ENCODE data around the gene FUCA2. TPM values are rescaled to one million over a fixed set of nuclear protein-coding genes. Genes with fewer than 3 reads are reported as not detected.

FUCA2 gene, protein sequence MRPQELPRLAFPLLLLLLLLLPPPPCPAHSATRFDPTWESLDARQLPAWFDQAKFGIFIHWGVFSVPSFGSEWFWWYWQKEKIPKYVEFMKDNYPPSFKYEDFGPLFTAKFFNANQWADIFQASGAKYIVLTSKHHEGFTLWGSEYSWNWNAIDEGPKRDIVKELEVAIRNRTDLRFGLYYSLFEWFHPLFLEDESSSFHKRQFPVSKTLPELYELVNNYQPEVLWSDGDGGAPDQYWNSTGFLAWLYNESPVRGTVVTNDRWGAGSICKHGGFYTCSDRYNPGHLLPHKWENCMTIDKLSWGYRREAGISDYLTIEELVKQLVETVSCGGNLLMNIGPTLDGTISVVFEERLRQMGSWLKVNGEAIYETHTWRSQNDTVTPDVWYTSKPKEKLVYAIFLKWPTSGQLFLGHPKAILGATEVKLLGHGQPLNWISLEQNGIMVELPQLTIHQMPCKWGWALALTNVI
- total RNA-seq = 16.9 TPM in 2 replicates

DNA sequence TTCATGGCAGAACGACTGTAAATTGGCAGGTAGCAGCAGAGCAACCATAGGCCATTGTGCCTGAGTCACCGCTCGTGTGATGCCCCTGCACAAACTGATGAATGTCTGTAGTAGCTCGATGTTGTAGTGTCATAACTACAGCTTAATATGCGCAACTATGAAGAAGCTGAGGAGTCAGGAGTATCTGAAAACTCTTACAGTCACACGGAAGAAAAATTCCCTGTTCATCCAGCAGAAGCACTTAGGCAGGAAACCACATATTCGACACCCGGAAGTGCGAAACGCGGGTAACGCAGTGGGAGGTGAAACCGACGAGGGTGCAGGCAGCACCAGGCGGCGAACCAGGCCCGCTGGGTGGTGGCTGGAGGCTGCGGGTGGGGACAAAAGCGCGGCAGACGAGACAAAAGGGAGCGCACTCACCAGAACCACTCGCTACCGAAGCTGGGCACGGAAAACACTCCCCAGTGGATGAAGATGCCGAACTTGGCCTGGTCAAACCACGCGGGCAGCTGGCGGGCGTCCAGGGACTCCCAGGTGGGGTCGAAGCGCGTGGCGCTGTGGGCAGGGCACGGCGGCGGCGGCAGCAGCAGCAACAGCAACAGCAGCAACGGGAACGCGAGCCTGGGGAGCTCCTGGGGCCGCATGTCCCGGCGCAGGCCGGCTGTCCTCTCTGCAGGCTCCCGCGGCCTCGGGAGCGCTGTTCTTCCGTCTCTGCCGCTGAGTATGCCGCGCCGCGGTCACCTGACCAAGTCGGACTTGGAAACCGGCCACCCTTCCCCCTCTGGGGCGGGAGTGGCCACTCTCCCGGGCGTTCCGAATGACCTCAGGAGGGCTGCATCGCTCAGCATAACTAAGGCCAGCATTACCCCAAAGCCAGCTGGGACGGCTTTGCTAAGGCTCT is at the start of gene FUCA2:
FUCA2 (minus strand) TSS at position 730 of the 901 bp plus-strand sequence; CDS start at position 644, 86 bp downstream.
- intact Hi-C loops (cut with micrococcal nuclease) = loop anchor here (1.0 to 2.0 kb wide), 2 partner anchors 18 to 61 kb away; partner anchors contain the start of genes ADAT2 and PEX3

DNA sequence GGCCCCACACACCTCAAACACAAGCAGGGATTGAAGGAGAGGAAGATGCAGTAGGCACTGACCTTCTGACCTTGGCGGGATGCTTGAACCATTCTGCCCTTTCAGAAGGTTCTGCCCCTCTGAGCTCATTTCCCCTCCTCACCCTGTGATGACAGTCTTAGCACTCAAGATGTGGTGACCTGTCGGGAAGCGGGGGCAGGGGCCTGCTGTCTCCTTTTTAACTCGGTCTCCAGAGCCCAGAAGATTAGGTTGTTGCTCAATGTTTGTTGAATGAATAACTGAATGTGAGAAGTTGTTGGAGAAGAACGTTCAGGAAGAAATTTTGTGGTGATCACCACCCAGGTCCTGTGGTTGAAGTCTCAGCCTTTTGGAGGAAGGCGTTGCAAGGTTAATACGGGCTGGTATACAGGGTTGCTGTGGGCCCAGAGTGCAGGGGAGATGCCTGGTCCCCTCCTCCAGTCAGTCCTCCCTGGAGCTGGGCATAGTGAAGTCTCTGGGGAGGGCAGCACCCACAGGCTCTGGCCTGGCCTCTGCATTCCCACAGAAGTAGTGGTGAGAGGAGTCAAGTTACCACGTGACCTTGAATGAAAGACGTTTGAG is 49.7 kb upstream of the FUCA2 start:
- intact Hi-C loops (cut with micrococcal nuclease) = no loop called here

DNA sequence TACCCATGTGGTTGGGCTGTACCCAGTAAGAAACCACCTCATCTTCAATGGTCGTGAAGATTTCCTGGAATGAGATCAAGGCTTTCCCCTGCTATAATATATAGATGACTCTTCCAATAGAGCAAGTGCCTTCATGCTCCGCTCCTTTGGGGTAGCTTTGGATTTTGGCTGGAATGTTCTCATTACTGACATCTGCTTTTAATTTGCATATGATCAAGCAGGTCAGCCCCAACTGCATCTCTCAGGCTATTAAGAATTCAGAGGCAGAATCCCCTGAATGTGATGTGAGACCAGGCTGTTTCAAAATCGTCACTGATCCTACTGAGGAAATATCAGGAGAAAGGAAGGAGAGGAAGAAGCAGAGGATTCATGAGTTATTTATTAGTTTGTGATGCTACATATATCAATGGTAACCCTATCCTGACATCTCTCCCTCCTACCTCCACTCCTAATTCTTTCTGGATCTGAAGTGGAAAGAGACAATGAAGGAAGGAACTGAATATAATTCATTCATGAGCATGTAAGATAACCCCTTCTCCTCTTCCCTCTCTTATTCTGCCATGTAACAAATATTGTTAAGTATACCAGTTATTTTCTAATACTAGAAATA is 47.6 kb upstream of the FUCA2 start:
- intact Hi-C loops (cut with micrococcal nuclease) = no loop called here

DNA sequence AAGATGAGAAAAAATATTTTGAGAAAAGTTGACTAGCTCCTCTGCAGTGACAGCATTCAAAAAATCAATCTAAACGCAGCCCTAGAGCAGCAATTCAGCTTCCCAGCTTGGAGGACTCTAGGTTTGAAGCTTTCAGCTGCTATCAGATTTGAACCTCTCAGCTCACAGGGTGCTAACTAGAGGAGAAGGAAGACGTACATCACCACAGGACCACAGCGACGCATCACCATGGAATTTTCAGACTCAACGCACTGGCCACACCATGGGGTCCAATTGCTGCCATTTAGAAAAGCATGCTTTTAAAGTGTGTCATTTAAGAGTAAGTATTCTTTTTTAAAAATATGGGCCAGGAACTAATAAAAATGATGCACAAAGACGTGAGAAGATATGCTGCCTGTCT is 45.0 kb upstream of the FUCA2 start:
- intact Hi-C loops (cut with micrococcal nuclease) = no loop called here

DNA sequence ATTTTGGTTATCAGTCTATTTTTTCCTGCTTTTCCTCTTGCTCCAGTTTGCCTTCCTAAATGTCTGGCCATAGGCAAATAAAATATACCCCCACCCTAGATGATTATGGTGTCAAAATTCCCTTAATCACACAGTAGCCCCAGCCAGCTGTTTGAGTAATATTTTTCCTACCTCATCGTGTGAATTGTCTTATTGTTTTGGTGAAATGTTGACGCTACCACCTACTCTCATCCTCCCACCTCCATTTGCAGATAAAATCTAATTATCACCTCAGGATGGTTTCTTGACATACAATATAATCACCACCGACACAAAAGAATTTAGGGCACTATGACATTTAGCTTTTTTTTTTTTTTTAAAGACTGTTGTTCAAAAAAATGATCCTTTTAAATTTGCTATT is 44.1 kb upstream of the FUCA2 start:
- intact Hi-C loops (cut with micrococcal nuclease) = loop anchor here (1.0 kb wide), 1 partner anchor 9 kb away; no protein-coding TSS in a partner anchor

DNA sequence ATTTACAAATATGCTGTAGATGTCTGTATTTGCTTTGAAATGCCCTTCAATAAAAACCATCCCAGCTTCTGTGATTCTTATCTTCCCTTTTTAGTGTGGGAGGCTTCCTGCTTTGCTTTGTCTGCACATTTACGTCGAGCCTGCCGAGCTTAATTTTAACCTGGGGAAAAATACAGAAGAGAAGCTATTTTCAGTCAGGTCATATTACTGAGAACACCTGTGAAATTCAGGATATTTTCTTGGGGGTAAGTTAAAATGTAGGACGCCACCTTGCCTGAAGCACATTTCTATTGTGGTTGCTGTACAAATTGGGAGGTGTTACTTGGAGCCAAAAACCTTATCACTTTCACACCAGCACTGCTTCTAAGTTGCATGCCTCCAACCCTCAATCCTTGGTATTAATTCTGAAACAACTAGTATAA is 43.6 kb upstream of the FUCA2 start:
- intact Hi-C loops (cut with micrococcal nuclease) = loop anchor here (1.0 kb wide), 1 partner anchor 9 kb away; no protein-coding TSS in a partner anchor

DNA sequence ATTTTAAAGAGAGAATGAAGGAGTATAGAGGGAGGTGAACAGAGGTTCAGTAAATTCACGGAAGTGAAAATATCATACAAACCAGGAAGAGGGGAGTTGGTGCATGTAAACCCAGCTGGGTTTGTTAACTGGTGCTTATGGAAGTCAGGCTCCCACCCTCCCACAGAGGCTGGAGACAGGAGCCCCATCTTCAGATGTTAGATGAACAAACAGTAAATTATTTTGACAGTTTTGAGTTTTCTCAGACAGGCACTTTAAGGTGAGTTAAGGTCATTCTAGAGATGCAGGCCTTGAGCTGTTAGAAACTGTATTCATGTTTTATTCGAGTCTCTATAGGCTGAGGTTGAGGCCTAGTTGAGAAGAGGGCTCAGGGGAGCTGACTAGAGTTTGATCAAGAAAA is 41.8 kb upstream of the FUCA2 start:
- intact Hi-C loops (cut with micrococcal nuclease) = no loop called here

DNA sequence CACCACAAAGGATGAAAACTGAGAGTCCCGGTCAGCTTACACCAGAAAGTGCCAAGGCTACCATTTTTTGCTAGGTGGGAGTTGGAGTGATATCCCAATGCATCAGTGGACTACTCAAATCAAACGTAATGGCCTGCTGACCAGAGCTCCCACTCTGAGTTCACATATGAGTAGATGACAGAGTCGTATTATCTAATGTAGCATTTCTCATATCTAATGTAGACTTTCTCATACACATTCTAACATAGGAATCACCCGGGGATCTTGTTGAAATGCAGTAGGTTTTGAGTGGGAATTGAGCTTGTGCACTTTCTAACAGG is 38.4 kb upstream of the FUCA2 start:
- intact Hi-C loops (cut with micrococcal nuclease) = loop anchor here (1.0 to 10.0 kb wide), 2 partner anchors 11 to 795 kb away; no protein-coding TSS in a partner anchor

DNA sequence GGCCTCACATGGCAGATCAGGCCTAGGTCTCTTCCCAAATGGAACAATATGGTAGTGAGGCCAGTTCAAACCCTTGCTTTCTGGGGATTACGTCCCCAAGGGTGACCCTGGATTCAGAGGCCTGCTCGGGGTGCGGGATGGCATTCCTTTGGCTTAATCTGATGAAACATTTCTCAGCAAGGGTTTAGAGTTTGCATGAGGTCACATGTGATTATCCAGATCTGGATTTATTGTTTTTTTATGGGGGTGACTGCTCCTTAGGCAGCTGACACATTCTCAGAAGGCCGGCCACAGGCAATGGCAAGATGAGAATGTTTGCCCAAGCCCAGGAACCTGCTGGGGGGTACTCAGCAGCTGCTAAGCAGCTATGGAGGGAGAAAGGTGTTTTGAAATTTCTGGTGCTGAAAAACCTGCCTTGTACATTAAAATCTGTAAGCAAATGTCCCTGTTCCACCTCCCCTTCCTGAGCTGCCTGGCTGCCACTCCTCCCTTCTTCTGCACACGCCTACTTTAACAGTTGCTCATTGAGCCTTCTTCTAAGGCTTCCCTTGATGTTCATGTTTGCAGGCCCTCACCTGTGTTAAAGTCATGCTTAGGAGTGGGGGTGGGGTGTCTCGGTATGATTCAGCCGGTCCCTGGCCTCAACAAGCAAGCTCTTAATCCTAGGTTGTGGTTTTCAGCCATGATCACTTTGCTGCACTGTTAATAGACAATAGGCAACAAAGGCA is 37.9 kb upstream of the FUCA2 start:
- intact Hi-C loops (cut with micrococcal nuclease) = loop anchor here (1.0 to 10.0 kb wide), 2 partner anchors 10 to 795 kb away; no protein-coding TSS in a partner anchor

DNA sequence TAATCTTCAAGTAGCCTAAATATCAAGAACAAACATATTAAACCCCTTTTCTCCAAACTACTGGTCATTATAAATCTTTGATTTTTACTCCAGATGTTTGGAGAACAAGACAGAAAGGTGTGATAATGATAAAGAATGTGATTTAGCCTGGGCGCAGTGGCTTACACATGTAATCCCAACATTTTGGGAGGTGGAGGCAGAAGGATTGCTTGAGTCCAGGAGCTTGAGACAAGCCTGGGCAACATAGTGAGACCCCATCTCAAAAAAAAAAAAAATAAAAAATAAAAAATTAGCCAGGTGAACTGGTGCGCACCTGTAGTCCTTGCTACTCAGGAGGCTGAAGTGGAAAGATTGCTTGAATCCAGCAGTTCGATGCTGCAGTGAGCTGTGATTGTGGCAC is 35.1 kb upstream of the FUCA2 start:
- intact Hi-C loops (cut with micrococcal nuclease) = loop anchor here (1.0 to 10.0 kb wide), 2 partner anchors 9 to 798 kb away; no protein-coding TSS in a partner anchor

DNA sequence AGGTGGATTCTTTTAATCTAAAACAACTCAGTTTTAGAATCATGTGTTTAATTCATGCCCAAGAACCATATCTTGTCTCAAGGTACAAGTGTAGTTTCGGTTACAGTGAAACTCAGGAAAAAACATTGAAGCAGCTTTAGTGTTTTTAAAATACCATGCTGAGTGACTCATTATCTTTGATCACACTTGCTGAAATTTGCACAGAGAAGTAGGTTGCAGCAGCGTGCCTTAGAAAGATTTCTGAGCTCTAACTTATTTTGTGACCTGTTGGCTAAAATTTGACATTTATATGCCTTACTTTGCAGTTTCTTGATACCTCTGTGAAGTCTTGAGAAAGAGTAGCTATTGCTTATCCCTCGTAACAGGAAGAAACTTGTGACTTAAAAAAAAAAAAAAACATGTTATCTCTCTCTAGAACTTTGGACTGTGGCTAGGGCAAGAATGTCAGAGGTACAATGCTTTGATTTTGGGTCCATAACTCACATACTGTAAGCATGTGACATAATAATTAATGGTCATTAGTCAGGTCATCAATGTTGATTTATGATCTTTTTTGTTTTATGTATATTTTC is 34.5 kb upstream of the FUCA2 start:
- intact Hi-C loops (cut with micrococcal nuclease) = loop anchor here (1.0 to 10.0 kb wide), 3 partner anchors 9 to 799 kb away; no protein-coding TSS in a partner anchor

DNA sequence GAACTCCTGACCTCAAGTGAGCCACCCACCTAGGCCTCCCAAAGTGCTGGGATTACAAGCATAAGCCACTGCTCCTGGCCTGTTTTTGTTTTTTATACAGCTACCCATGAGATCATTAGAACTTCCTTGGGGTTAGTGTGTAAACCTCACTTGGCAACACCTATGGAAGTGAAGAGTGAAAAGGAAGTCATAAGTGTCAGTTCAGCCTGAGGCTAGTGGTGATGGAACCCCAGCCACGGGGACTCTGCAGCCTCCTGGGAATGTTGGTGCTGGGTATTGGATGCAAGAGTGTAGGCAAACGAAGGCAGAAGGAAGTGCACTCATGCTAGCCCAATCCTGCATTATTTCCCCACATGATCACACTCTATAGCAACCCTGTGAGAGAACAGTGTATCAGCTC is 33.6 kb upstream of the FUCA2 start:
- intact Hi-C loops (cut with micrococcal nuclease) = loop anchor here (1.0 to 10.0 kb wide), 2 partner anchors 8 to 800 kb away; no protein-coding TSS in a partner anchor

DNA sequence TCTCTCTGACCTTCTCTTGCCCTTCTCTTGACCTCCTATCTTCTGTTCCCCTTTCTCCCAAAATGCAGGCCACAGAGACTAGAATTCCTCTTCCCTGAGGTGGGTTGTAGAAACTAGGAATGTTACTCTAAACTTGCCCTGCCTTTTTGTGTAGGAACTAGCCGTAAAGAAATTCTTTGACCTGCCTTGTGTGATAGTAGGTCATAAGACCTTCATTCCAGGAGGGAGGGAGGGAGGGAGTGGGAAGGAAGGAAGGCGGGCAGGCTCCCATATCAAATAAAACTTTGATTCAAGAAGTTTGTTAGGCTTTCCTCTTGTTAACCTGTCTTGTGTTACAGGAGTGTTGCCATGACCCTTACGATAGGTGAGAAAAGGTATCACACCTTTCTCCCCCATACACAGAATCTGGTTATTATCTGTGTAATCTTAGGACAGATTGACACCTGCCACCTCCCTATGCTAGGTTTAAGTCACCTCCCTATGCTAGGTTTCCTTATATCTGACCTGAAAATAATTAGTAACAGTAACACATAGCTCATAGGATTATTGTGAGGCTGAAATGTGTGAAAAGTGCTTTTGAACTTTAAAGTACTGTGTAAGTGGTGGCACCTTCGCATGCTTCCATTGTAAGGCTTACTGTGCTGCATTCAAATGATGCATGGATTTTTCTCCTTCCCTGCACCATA is 32.6 kb upstream of the FUCA2 start:
- intact Hi-C loops (cut with micrococcal nuclease) = loop anchor here (10.0 kb wide), 1 partner anchor 801 kb away; no protein-coding TSS in a partner anchor

DNA sequence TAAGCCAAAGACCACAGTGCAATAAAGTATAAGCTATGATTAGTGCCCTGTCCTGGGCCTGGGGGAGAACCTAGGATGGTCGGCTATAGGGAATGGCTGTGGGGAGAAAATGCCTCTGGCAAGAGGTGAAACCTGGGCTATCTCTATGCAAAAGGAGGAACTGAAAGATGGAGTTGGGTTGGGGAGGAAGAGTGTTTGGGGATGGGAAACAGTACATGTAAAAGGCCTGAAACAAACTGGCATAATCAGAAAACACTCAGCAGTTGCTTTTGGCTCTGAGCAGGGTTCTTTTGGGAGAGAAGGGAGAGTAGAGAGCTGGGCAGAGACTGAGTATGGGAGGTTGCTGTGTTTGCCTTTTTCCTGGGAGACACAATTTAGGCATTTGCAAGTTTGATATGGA is 31.9 kb upstream of the FUCA2 start:
- intact Hi-C loops (cut with micrococcal nuclease) = loop anchor here (2.0 to 10.0 kb wide), 2 partner anchors 15 to 801 kb away; no protein-coding TSS in a partner anchor

DNA sequence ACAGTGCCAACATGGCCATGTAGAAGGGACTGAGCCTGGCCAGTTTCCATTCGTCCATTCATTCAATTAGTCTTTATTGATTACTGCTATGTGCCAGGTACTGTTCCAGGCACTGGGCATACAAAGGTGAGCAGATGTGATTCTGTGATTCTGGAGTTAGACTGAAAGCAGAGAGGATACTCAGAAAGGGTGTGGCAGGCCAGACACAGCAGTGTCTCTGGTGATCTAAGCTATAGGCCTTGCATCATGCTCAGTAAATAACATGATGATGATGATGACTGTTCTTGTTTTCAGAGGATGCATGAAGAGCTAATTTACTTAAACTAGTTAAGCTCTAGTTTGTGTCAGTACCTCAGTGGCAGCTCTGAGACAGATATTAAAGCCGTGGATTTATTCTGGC is 31.4 kb upstream of the FUCA2 start:
- intact Hi-C loops (cut with micrococcal nuclease) = loop anchor here (2.0 to 10.0 kb wide), 2 partner anchors 14 to 802 kb away; no protein-coding TSS in a partner anchor

DNA sequence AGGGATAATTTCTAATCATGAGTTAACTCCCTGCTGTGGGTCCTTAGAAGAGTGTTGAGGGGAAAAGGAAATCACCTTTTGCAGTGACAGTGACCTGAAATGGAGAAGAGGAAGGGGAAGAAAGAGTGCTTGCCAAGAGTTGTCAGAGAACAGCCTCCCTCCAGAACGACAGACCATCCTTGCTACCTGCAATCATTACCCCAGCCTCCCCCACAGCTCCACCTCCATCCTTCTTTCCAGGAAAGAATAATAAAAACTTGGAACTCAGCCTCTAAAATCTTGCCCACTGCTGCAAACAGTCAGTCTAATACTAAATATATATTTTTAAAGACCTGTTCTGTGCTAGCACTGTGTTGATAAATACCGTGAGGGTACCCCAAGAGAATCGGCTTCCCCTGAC is 28.7 kb upstream of the FUCA2 start:
- intact Hi-C loops (cut with micrococcal nuclease) = loop anchor here (10.0 kb wide), 1 partner anchor 805 kb away; no protein-coding TSS in a partner anchor

DNA sequence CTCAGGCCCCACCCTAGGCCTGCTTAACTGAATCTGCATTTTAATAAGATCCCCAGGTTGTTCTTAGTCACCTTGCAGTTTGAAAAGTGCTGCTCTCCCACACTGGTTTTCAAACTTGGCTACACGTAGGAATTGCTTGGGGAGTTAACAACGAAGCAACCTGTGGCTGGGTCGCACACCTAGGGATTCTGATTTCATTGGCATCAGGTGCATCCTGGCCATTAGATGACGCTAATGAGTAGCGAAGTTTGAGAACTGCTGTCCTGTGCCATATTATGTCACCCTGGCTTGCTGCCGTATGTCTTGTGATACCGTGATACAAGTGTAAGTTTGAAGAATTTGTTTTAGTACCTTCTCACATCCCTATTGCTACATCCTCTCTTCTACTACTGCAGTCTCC is 28.2 kb upstream of the FUCA2 start:
- intact Hi-C loops (cut with micrococcal nuclease) = loop anchor here (1.0 to 10.0 kb wide), 7 partner anchors 10 to 805 kb away; partner anchors contain the start of genes HIVEP2 and LTV1

DNA sequence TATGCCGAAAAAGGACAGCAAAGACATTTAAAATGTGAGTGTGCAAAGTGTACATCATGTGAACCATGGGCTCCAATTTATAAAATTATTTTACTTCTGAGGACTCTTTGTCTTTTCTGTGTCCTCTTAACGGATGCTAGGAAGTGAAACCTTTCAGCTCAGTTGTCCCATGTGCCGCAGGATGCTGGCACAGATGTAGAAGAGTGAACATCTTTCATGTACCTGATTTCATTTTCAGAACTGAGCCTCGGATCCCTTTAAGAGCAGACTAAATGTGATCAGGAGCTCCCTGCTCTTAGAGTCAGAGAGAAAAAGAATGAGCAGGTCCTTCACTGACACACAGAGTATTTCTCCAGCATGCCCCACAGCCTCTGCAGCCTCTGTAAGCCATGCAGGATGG is 27.6 kb upstream of the FUCA2 start:
- intact Hi-C loops (cut with micrococcal nuclease) = loop anchor here (1.0 to 10.0 kb wide), 6 partner anchors 10 to 697 kb away; partner anchors contain the start of genes HIVEP2 and LTV1

Measured in T-helper 2 cell treated with Interferon-gamma antibody and Interleukin-4, amounts not matched to agents 100 ng/mL and 5 ng/mL, for 36 hours (primary cell).